Measurements from ENCODE around the gene RABGAP1L. TPM values are rescaled to one million over a fixed set of nuclear protein-coding genes. Genes with fewer than 3 reads are reported as not detected.

The RABGAP1L gene
- total RNA-seq, 1 experiment from 2014 or later = 76.9 TPM

DNA sequence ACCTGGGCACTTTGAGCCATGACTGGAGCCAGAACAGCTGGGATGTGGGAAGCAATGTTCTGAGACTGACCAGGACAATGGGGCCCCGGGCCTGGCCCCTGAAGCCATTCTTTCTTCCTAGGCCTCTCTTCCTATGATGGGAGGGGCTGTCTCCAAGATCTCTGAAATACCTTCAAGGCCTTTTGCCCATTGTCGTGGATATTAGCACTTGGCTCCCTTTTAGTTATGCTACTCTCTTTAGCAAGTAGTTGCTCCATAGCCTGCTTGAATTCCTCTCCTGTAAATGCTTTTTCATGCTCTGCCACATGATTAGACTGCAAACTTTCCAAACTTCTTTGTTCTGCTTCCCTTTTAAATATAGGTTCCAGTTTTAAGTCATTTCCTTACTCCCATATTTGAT, 577.5 kb downstream of the RABGAP1L start:
- H3K9me3 Mint-ChIP-seq = peaks cover 19% of the 10 kb centered on the region
- H3K27ac Mint-ChIP-seq = no peak overlapping the region
- TF ChIP-seq, protein P1, sequence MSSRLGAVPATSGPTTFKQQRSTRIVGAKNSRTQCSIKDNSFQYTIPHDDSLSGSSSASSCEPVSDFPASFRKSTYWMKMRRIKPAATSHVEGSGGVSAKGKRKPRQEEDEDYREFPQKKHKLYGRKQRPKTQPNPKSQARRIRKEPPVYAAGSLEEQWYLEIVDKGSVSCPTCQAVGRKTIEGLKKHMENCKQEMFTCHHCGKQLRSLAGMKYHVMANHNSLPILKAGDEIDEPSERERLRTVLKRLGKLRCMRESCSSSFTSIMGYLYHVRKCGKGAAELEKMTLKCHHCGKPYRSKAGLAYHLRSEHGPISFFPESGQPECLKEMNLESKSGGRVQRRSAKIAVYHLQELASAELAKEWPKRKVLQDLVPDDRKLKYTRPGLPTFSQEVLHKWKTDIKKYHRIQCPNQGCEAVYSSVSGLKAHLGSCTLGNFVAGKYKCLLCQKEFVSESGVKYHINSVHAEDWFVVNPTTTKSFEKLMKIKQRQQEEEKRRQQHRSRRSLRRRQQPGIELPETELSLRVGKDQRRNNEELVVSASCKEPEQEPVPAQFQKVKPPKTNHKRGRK (CRISPR knock-in tag; IDR thresholded peaks at IDR 0.05; ENCODE audit: borderline replicate concordance) = no peak
- TF ChIP-seq ZNF416 (CRISPR knock-in tag; IDR thresholded peaks at IDR 0.05) (no peak), SMAD4 (CRISPR knock-in tag; IDR thresholded peaks at IDR 0.05) (no peak), CBFB (CRISPR knock-in tag; IDR thresholded peaks at IDR 0.05; ENCODE audit: low read depth) (no peak), FOXK1 (CRISPR knock-in tag; IDR thresholded peaks at IDR 0.05) (no peak), MYBL2 (CRISPR knock-in tag; IDR thresholded peaks at IDR 0.05) (no peak), SP1 (CRISPR knock-in tag; conservative IDR thresholded peaks at IDR 0.05) (no peak)
- CTCF ChIA-PET = interaction anchor here (0.9 to 1.3 kb wide), 2 partner anchors 11 to 474 kb away, joined by 3 read pairs; no protein-coding TSS in a partner anchor
- ATAC-seq = peak; percentile 20
- no peak for DNase-seq (ENCODE audit: low spot score)
- H3K4me1 Mint-ChIP-seq = peaks cover 6% of the 10 kb centered on the region; the same call in 1 of the 2 replicates
- H3K4me3 Mint-ChIP-seq = no peak overlapping the region
- POLR2A ChIA-PET = no interaction called here
- H3K27me3 Mint-ChIP-seq (ENCODE audit: low read depth) = no peaks in the 10 kb centered on the region
- H3K36me3 Mint-ChIP-seq = peaks cover 8% of the 10 kb centered on the region

DNA sequence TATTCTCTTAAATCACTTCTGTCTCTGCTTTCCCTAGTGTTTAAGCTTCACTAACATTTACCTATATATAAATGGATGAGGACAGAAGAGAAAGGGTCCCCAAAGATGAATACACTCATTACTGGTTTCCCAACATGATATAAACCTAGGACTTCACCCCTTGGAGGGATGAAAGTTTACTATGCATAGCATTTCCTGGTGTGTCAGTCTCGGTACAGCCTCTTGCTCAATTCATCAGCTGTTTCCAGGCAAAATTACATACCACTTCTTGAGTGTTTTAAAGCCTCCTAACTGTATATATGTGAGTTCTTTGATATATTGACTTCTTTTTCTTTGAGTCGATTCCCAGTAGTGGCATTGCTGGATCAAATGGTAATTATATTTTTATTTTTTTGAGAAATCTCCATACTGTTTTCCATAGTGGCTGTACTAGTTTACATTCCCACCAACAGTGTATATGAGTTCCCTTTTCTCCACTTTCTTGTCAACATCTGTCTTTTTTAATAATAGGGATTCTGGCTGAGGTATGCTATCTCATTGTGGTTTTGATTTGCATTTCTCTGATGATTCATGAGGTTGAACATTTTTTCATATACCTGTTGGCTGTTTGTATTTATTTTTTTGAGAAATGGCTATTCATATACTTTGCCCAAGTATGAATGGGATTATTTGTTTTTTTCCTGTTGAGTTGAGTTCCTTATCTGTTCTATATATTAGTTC, 581.1 kb downstream of the RABGAP1L start:
- H3K4me1 Mint-ChIP-seq = peaks cover 6% of the 10 kb centered on the region; the same call in 1 of the 2 replicates
- no peak overlapping the region for H3K4me3 Mint-ChIP-seq
- CTCF ChIA-PET = interaction anchor here (0.7 to 1.7 kb wide), 3 partner anchors 10 to 1157 kb away, joined by 3 to 4 read pairs (median 4); no protein-coding TSS in a partner anchor
- ATAC-seq = no peak
- peaks cover 19% of the 10 kb centered on the region for H3K9me3 Mint-ChIP-seq
- POLR2A ChIA-PET = no interaction called here
- H3K36me3 Mint-ChIP-seq = peaks cover 8% of the 10 kb centered on the region
- H3K27ac Mint-ChIP-seq = no peak overlapping the region
- DNase-seq (ENCODE audit: low spot score) = no peak
- H3K27me3 Mint-ChIP-seq (ENCODE audit: low read depth) = no peaks in the 10 kb centered on the region
- TF ChIP-seq ZBTB21 (CRISPR knock-in tag; IDR thresholded peaks at IDR 0.05; ENCODE audit: borderline replicate concordance) (no peak), SMAD4 (CRISPR knock-in tag; IDR thresholded peaks at IDR 0.05) (no peak), OVOL2 (CRISPR knock-in tag; IDR thresholded peaks at IDR 0.05; ENCODE audit: borderline replicate concordance) (no peak), EMX1 (CRISPR knock-in tag; IDR thresholded peaks at IDR 0.05) (no peak), SP1 (CRISPR knock-in tag; conservative IDR thresholded peaks at IDR 0.05) (no peak), CBFB (CRISPR knock-in tag; IDR thresholded peaks at IDR 0.05; ENCODE audit: low read depth) (no peak), NR1H2 (CRISPR knock-in tag; IDR thresholded peaks at IDR 0.05) (no peak), SMAD3 (CRISPR knock-in tag; IDR thresholded peaks at IDR 0.05; ENCODE audit: borderline replicate concordance) (no peak), ATF1 (CRISPR knock-in tag; IDR thresholded peaks at IDR 0.05) (no peak)
- TF ChIP-seq, protein P2, sequence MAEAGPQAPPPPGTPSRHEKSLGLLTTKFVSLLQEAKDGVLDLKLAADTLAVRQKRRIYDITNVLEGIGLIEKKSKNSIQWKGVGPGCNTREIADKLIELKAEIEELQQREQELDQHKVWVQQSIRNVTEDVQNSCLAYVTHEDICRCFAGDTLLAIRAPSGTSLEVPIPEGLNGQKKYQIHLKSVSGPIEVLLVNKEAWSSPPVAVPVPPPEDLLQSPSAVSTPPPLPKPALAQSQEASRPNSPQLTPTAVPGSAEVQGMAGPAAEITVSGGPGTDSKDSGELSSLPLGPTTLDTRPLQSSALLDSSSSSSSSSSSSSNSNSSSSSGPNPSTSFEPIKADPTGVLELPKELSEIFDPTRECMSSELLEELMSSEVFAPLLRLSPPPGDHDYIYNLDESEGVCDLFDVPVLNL (CRISPR knock-in tag; IDR thresholded peaks at IDR 0.05; ENCODE audit: borderline replicate concordance, low read depth) = no peak
- TF ChIP-seq, protein P3, sequence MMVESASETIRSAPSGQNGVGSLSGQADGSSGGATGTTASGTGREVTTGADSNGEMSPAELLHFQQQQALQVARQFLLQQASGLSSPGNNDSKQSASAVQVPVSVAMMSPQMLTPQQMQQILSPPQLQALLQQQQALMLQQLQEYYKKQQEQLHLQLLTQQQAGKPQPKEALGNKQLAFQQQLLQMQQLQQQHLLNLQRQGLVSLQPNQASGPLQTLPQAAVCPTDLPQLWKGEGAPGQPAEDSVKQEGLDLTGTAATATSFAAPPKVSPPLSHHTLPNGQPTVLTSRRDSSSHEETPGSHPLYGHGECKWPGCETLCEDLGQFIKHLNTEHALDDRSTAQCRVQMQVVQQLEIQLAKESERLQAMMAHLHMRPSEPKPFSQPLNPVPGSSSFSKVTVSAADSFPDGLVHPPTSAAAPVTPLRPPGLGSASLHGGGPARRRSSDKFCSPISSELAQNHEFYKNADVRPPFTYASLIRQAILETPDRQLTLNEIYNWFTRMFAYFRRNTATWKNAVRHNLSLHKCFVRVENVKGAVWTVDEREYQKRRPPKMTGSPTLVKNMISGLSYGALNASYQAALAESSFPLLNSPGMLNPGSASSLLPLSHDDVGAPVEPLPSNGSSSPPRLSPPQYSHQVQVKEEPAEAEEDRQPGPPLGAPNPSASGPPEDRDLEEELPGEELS (CRISPR knock-in tag; IDR thresholded peaks at IDR 0.05) = no peak
- TF ChIP-seq, protein P4, sequence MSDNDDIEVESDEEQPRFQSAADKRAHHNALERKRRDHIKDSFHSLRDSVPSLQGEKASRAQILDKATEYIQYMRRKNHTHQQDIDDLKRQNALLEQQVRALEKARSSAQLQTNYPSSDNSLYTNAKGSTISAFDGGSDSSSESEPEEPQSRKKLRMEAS (CRISPR knock-in tag; IDR thresholded peaks at IDR 0.05) = no peak
- TF ChIP-seq, protein P5, sequence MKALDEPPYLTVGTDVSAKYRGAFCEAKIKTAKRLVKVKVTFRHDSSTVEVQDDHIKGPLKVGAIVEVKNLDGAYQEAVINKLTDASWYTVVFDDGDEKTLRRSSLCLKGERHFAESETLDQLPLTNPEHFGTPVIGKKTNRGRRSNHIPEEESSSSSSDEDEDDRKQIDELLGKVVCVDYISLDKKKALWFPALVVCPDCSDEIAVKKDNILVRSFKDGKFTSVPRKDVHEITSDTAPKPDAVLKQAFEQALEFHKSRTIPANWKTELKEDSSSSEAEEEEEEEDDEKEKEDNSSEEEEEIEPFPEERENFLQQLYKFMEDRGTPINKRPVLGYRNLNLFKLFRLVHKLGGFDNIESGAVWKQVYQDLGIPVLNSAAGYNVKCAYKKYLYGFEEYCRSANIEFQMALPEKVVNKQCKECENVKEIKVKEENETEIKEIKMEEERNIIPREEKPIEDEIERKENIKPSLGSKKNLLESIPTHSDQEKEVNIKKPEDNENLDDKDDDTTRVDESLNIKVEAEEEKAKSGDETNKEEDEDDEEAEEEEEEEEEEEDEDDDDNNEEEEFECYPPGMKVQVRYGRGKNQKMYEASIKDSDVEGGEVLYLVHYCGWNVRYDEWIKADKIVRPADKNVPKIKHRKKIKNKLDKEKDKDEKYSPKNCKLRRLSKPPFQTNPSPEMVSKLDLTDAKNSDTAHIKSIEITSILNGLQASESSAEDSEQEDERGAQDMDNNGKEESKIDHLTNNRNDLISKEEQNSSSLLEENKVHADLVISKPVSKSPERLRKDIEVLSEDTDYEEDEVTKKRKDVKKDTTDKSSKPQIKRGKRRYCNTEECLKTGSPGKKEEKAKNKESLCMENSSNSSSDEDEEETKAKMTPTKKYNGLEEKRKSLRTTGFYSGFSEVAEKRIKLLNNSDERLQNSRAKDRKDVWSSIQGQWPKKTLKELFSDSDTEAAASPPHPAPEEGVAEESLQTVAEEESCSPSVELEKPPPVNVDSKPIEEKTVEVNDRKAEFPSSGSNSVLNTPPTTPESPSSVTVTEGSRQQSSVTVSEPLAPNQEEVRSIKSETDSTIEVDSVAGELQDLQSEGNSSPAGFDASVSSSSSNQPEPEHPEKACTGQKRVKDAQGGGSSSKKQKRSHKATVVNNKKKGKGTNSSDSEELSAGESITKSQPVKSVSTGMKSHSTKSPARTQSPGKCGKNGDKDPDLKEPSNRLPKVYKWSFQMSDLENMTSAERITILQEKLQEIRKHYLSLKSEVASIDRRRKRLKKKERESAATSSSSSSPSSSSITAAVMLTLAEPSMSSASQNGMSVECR (CRISPR knock-in tag; IDR thresholded peaks at IDR 0.05; ENCODE audit: borderline replicate concordance) = no peak
- TF ChIP-seq, protein P6, sequence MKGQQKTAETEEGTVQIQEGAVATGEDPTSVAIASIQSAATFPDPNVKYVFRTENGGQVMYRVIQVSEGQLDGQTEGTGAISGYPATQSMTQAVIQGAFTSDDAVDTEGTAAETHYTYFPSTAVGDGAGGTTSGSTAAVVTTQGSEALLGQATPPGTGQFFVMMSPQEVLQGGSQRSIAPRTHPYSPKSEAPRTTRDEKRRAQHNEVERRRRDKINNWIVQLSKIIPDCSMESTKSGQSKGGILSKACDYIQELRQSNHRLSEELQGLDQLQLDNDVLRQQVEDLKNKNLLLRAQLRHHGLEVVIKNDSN (CRISPR knock-in tag; IDR thresholded peaks at IDR 0.05) = no peak
- TF ChIP-seq, protein P7, sequence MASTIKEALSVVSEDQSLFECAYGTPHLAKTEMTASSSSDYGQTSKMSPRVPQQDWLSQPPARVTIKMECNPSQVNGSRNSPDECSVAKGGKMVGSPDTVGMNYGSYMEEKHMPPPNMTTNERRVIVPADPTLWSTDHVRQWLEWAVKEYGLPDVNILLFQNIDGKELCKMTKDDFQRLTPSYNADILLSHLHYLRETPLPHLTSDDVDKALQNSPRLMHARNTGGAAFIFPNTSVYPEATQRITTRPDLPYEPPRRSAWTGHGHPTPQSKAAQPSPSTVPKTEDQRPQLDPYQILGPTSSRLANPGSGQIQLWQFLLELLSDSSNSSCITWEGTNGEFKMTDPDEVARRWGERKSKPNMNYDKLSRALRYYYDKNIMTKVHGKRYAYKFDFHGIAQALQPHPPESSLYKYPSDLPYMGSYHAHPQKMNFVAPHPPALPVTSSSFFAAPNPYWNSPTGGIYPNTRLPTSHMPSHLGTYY (CRISPR knock-in tag; IDR thresholded peaks at IDR 0.05) = no peak
- TF ChIP-seq, protein P8, sequence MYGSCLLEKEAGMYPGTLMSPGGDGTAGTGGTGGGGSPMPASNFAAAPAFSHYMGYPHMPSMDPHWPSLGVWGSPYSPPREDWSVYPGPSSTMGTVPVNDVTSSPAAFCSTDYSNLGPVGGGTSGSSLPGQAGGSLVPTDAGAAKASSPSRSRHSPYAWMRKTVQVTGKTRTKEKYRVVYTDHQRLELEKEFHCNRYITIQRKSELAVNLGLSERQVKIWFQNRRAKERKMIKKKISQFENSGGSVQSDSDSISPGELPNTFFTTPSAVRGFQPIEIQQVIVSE (CRISPR knock-in tag; IDR thresholded peaks at IDR 0.05; ENCODE audit: borderline replicate concordance) = no peak
